GM10266 (cell line): Measurements from ENCODE around the gene CERS6.

Source experiments
- DNase-seq: peaks from one replicate; pipeline ENCODE4 v3.0.0; 2012; ENCODE audit errors: extremely low spot score
- TF ChIP-seq, protein P1 (sequence below): IDR thresholded peaks from 2 replicates; pipeline ENCODE4 v1.5.1; 2012; ENCODE audit warnings: mild to moderate bottlenecking, low read depth; ENCODE audit not compliant: control insufficient read depth, insufficient read depth; ENCODE audit errors: missing control alignments

Gene CERS6

DNA sequence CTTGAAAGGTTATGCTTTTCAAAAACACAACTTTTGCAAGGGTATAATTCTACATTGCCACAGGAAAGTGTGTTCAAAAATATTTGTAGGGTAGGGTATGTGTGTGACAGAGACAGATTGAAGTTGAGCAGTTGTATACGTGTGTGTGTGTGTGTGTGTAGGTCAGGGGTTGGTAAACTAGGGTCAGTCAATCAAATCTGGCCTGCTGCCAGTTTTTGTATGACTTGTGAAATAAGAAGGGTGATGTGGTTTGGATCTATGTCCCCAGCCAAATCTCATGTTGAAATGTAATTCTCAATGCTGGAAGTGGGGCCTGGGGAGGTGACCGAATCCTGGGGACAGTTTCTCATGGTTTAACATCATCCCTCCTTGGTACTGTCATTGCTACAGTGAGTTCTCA is 148.2 kb downstream of the CERS6 start:
- no peak for DNase-seq
- TF ChIP-seq, protein P1, sequence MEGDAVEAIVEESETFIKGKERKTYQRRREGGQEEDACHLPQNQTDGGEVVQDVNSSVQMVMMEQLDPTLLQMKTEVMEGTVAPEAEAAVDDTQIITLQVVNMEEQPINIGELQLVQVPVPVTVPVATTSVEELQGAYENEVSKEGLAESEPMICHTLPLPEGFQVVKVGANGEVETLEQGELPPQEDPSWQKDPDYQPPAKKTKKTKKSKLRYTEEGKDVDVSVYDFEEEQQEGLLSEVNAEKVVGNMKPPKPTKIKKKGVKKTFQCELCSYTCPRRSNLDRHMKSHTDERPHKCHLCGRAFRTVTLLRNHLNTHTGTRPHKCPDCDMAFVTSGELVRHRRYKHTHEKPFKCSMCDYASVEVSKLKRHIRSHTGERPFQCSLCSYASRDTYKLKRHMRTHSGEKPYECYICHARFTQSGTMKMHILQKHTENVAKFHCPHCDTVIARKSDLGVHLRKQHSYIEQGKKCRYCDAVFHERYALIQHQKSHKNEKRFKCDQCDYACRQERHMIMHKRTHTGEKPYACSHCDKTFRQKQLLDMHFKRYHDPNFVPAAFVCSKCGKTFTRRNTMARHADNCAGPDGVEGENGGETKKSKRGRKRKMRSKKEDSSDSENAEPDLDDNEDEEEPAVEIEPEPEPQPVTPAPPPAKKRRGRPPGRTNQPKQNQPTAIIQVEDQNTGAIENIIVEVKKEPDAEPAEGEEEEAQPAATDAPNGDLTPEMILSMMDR, result no peak

DNA sequence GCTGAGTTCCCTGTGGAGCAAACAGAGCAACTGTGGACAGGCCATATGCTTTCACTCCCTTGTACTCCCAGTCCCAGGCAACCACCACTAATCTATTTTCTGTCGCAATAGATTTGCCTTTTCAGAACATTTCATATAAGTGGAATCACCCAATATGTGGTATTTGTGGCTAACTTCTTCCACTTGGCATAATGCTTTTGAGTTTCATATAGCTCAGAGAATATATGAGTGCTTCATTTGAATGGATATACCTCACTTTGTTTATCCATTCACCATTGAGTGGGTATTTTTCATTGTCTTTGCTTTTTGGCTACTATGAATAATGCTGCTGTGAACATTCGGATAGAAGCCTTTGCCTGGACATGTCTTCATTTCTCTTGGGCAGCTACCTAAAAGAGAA is 151.9 kb downstream of the CERS6 start:
- DNase-seq, result no peak
- TF ChIP-seq, protein P1, result no peak

- TF ChIP-seq, protein P1, result no peak
- no peak for DNase-seq
Measured at GRCh38 chr2:168608796-168609195, 152.7 kb downstream of the CERS6 start.

GRCh38 chr2:168611091-168611490 is 155.0 kb downstream of the CERS6 start:
- DNase-seq, result no peak
- TF ChIP-seq, protein P1, result no peak

- no peak for DNase-seq
Measured at GRCh38 chr2:168611896-168612650, 156.0 kb downstream of the CERS6 start.

DNA sequence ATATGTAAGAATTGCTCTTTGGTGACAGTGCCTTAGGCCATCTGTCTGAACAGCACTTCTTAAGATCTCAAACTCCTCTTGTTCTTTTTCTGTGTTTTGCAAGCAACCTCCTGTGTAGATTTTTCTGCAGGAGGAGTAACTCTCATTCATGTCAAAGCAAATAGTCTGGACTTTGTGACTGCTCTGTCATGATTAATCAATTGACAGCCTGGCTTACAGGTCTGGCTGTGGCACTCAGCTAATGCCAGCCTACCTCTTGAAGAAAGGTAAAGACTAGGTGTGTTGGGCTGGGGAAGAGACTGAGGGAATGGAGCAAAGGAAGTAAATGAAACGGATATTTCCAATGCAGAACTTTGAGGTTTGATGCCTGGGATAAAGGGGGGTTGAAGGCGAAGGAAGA is 156.6 kb downstream of the CERS6 start:
- no peak for DNase-seq
- TF ChIP-seq, protein P1, result no peak

More at GRCh38 chr2:168611896-168612650, 156.0 kb downstream of the CERS6 start:
- TF ChIP-seq, protein P1, result no peak

DNA sequence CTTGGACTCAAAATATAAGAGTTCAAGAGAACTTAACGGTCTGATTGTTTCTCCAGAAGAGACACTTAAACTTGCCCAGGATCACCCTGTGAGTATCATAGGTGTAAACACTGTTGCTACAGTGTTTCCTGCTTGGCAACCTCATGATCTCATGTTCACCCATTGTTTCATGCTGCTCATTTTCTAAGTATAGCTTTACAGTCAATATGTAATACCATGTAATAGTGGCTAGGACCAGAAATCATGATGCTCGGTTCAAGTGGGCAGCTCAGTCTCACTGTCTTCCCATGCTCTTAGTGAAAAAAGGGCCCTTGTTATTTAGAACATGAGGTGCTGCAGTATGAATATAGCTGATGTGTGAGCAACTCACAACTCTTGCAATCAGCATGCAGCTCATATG is 157.5 kb downstream of the CERS6 start:
- no peak for DNase-seq
- TF ChIP-seq, protein P1, result no peak
